Measurements from ENCODE around the gene TRIM15. TPM values are rescaled to one million over a fixed set of nuclear protein-coding genes. Genes with fewer than 3 reads are reported as not detected.

TRIM15 gene
- total and polyA plus RNA-seq, 2 of the 4 experiments (the other 2 are of a cell fraction), result not detected

- no peak overlapping the region for H3K23ac ChIP-seq (ENCODE audit: low read depth, low read length)
- in situ Hi-C loops (cut with MboI; ENCODE audit: low sequenced_read_pairs) (no loop called here), intact Hi-C loops (cut with micrococcal nuclease) (no loop called here), dilution Hi-C loops (cut with HindIII; ENCODE audit: low sequenced_read_pairs, unreplicated experiment) (no loop called here)
- H3K27ac ChIP-seq (ENCODE audit: insufficient read depth, low read length), result no peak overlapping the region
- POLR2A ChIA-PET (ENCODE audit: unreplicated experiment), result no interaction called here
- no peak overlapping the region for H2BK20ac ChIP-seq (ENCODE audit: low read depth, low read length)
- no peaks in the 10 kb centered on the region for H4K20me1 ChIP-seq (ENCODE audit: insufficient read depth, low read length)
- H3K27me3 ChIP-seq (ENCODE audit: control insufficient read depth, insufficient read depth, low read length), result peaks cover 25% of the 10 kb centered on the region
- no peaks in the 10 kb centered on the region for H3K9me3 ChIP-seq (ENCODE audit: control insufficient read depth, insufficient read depth, low read length)
- no peak overlapping the region for H4K91ac ChIP-seq (ENCODE audit: insufficient read depth, low read depth, low read length)
- no peak overlapping the region for H3K18ac ChIP-seq (ENCODE audit: low read depth, low read length)
- no TSS peak for BruUV-seq (replicated peaks)
- no peaks in the 10 kb centered on the region for H3K79me1 ChIP-seq (ENCODE audit: low read depth in 1 of 2, low read length in 2 of 2)
- H2AK5ac ChIP-seq (ENCODE audit: low read depth, low read length), result no peak overlapping the region
- H3K9ac ChIP-seq (ENCODE audit: low read depth, low read length), result no peak overlapping the region
- H3K56ac ChIP-seq (ENCODE audit: extremely low read depth, insufficient read depth, low read length), result no peak overlapping the region
- H3K4ac ChIP-seq (ENCODE audit: low read depth, low read length), result no peak overlapping the region
- TF ChIP-seq USF2 (IDR thresholded peaks at IDR 0.05; ENCODE audit: low read depth, low read length) (no peak), CTCF (conservative IDR thresholded peaks at IDR 0.05; ENCODE audit: low read depth, low read length) (no peak), NFE2L2 (IDR thresholded peaks at IDR 0.05; ENCODE audit: low read depth, low read length) (no peak), POLR2A (IDR thresholded peaks at IDR 0.05; ENCODE audit: low read depth, low read length) (no peak), SMC3 (IDR thresholded peaks at IDR 0.05; ENCODE audit: low read depth, low read length) (no peak), BHLHE40 (IDR thresholded peaks at IDR 0.05; ENCODE audit: low read depth, low read length) (no peak), CEBPB (IDR thresholded peaks at IDR 0.05; ENCODE audit: low read depth, low read length) (no peak), CHD1 (IDR thresholded peaks at IDR 0.05; ENCODE audit: low read depth, low read length) (no peak), MAFK (IDR thresholded peaks at IDR 0.05; ENCODE audit: low read depth, low read length) (no peak), RFX5 (IDR thresholded peaks at IDR 0.05; ENCODE audit: low read depth, low read length) (no peak), MAZ (IDR thresholded peaks at IDR 0.05; ENCODE audit: borderline replicate concordance, low read depth, low read length) (no peak), RCOR1 (IDR thresholded peaks at IDR 0.05; ENCODE audit: insufficient replicate concordance, low read length) (no peak), FOS (IDR thresholded peaks at IDR 0.05; ENCODE audit: low read depth, low read length) (no peak)
- no peak overlapping the region for H2BK15ac ChIP-seq (ENCODE audit: low read depth, low read length)
- no peak overlapping the region for H2BK120ac ChIP-seq (ENCODE audit: low read depth, low read length)
- H2AFZ ChIP-seq (replicated peaks; ENCODE audit: low read length, poor library complexity), result no peak overlapping the region
- DNase-seq (no peak), ATAC-seq (ENCODE audit: low read depth) (no peak)
- CTCF ChIA-PET, result no interaction called here
- no peaks in the 10 kb centered on the region for H3K4me1 ChIP-seq (ENCODE audit: control insufficient read depth, insufficient read depth, low read length)
- no peak overlapping the region for H2BK5ac ChIP-seq (ENCODE audit: low read depth, low read length, poor library complexity, severe bottlenecking)
- no peak overlapping the region for H3K4me3 ChIP-seq (ENCODE audit: insufficient read depth, low read depth, low read length)
- H3K9me1 ChIP-seq (ENCODE audit: insufficient read depth, low read length), result no peaks in the 10 kb centered on the region
- no peak overlapping the region for H2AK9ac ChIP-seq (replicated peaks; ENCODE audit: low read depth, low read length, poor library complexity)
- no peak overlapping the region for H3K4me2 ChIP-seq (ENCODE audit: low read depth, low read length)
- no CpG with 5 or more reads among the region's 4 CpGs for WGBS, 2 experiments (ENCODE audit: extremely low coverage in 2 of 2, insufficient read length in 1 of 2)
- H3K14ac ChIP-seq (replicated peaks; ENCODE audit: low read depth, low read length), result no peak overlapping the region
- H3K36me3 ChIP-seq (ENCODE audit: control insufficient read depth, insufficient read depth, low read length), result no peaks in the 10 kb centered on the region
- no peak overlapping the region for H4K5ac ChIP-seq (ENCODE audit: low read depth, low read length)
- H4K8ac ChIP-seq (ENCODE audit: low read depth in 2 of 2, low read length in 2 of 2), result no peak overlapping the region
Measured at GRCh38 chr6:30156262-30156599, 7.1 kb upstream of the TRIM15 start.
